GM19238 (cell line): ENCODE results near the gene HEBP2.
"Not testable (repeated sequence)": the region's sequence is repeated elsewhere in the genome, so short reads cannot be mapped to it uniquely, and the experiment has no call there.

Source experiments
- DNase-seq: peaks from one replicate; pipeline ENCODE4 v3.0.0; 2011; ENCODE audit warnings: low spot score; ENCODE audit not compliant: insufficient read length

Gene HEBP2, protein sequence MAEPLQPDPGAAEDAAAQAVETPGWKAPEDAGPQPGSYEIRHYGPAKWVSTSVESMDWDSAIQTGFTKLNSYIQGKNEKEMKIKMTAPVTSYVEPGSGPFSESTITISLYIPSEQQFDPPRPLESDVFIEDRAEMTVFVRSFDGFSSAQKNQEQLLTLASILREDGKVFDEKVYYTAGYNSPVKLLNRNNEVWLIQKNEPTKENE

DNA sequence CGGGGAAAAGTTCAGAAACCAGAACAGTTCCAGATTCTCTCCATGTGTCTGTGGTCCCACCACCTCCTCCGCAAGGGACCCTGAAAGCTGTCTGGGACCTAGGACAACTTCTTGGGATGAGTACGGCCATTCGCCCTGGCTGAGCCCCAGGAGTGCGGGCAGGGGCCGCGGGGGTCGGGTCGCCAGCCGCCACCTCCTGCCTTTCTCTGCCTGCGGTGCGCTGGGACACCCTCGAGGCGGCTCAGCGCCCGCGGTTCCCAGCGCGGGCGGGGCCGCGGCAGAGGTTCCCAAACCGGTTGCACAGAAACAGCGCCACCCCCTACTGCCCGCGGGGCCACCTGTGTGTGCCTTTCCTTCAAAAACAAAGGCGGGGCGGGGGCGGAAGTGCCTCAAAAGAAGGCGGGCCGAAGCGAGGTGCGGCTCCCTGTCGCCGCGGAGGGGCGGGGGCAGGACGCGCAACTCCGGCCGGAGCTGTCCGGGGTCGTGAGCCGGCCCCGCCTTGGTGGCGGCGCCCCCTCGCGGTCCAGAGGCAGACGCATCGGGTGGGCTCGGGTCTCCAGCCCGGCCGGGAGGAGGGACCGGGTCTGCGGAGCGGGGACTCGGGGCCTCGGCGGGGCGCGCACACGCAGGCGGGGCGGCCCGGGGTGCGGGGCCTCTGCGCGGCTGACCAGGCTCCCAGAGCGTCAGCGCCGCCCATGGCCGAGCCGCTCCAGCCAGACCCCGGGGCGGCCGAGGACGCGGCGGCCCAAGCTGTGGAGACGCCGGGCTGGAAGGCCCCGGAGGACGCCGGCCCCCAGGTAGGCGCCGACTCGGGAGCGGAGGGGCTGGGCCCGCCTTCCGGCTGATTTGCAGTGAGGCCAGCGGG lies at the start of gene HEBP2:
Gene HEBP2, plus strand, starts transcription at position 423 of the 865 bp plus-strand sequence. Its CDS starts 273 bp downstream, at position 696.
- DNase-seq, result peak; percentile 76

DNA sequence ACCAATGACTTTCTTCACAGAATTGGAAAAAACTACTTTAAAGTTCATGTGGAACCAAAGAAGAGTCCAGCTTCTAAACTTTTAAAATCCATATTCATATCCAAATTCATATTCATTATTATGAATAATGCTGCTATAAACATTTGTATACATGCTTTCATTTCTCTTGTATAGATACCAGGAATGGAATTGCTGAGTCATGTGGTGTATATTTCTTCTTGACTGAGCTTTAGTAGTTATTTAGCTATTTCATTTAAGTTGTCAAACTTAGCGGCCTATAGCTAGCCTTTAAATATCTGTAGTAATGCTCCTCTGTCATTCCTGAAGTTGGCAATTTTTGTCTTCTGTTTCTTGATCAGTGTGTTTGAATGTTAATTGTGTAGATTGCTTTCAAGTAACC lies 46.1 kb upstream of the HEBP2 start:
- DNase-seq, result no peak

DNA sequence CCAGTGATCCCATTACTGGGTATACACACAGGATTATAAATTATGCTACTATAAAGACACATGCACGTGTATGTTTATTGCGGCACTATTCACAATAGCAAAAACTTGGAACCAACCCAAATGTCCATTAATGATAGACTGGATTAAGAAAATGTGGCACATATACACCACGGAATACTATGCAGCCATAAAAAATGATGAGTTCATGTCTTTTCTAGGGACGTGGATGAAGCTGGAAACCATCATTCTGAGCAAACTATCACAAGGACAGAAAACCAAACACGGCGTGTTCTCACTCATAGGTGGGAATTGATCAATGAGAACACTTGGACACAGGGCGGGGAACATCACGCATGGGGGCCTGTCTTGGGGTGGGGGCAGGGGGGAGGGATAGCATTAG lies 35.3 kb upstream of the HEBP2 start:
- DNase-seq, result not testable (repeated sequence)

DNA sequence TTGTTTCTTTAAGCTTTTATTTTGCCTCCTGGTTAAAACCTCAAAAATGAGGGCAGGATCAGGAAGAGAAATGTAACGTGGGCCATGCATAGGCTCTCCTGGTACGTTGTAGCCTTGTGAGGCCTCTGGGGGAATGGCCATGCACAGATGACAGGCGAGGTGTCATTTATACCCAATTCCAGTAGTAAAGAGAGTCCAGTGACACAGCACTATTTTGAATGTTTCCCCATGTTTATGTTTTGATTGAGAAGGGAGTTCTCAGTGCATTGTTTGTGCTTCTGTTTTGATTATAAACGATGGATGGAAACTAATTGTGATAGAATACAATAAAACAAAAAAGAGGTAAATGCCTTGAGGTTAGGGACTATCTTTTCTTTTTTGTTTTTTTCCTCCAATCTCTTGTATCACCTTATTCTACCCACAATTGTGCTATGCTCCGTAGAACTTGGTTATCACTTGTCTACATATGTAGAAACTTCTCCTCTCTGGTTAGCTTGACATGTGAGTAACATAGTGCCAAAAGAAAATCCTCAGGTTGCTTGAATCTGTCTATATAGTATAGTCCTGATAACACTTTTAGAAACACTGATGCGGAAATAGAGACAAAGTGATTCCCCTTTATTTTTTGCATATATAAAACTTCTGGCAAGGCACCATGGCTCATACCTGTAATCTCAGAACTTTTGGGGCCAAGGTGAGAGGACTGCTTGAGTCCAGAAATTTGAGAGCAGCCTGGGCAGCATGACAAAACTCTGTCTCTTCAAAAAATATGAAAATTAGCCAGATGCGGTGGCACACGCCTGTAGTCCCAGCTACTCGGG lies 33.2 kb upstream of the HEBP2 start:
- no peak for DNase-seq

DNA sequence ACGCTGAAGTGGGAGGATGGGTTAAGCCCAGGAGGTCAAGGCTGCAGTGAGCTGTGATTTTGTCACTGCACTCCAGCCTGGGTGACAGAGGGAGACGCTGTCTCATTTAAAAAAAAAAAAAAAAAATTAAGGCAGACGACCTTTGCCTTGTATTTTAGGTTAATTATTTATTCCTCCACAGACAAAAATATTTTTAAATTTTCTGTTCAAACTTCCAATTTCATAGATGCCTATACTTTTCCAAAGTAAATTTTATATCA lies 32.6 kb upstream of the HEBP2 start:
- no peak for DNase-seq

DNA sequence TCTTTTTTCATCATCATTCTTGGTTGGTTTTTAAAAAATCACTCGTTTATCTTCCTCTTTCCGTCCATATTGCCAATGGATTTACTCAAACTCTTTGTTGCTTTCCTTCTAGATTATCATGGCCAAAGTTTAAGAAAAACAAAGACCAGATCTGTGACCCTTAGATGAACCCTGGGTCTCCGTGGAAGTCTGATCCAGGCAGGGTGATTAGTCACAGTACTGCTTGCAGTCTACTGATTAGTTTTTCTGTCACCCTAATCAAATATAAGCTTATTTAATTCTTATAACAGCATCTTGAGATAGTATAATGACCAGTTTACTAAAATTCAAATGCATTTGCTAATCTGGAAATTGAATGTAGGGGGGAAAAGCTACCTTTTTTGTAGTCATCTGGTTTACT lies 32.3 kb upstream of the HEBP2 start:
- no peak for DNase-seq

DNA sequence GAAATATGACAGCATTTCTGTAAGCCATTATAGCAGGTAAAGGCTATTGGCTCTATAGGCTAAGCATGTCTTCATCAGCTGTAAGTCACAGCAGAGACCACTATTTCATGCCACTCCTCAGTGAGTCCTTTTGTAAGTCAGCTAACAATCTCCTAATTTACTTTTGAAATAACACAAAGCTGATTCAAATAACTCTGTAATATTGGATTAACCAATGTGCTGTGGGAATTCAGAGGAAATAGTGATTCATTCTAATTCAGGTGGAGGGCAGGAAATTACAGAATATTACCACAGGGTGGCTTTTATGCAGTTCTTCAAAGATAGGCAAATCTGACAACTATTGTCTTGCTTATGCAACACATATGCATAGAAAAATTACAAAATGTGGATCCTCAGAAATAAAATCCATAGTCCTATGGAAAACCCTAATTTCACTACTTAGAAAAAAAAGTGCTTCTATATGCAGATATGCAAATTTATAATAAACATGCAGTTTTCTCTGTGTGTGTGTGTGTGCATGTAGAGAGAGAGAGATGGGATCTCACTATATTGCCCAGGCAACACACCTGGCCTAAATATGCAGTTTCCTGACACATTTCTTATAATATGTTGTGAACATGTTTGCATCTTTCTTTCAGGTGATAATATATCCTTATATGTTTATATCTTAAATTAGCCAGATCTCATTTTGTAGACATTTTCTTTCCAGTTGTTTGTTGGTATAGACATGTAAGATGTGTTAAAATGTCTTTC lies 31.1 kb upstream of the HEBP2 start:
- DNase-seq, result no peak

DNA sequence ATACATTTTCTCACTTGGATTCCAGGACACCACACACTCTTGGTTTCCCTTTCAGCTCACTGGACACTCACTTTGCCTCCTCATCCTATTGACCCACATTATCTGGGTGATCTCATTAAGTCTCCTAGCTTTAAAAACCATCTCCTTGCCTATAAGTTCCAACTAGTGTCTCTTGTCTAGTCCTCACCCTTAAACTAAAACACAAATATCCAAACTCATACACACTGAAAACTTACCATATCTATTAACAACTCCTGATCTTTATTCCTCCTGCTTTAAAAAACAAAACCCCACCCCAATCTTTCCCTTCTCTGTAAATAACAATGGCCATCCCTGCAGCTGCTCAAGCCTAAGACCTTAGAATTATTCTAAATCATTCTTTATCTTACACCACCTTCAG lies 29.8 kb upstream of the HEBP2 start:
- no peak for DNase-seq

DNA sequence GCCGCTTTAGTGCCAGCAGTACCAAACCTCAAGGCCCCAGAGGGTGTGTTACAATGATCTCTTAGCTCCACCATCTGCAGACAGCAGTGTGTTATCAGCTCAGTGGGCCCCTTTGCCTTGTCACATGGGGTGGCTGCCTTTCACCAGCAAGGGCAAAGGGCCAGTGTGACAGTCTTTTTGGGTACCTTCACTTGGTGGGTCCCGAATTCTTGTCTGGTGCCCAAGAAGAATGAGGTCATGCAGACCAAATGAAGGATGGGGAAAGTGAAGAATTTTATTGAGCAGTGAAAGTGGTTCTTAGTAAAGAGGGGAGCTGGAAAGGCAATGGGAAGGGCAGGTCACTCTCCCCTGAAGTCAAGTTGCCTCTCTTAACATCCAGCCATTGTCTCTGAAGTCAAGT lies 29.2 kb upstream of the HEBP2 start:
- no peak for DNase-seq

DNA sequence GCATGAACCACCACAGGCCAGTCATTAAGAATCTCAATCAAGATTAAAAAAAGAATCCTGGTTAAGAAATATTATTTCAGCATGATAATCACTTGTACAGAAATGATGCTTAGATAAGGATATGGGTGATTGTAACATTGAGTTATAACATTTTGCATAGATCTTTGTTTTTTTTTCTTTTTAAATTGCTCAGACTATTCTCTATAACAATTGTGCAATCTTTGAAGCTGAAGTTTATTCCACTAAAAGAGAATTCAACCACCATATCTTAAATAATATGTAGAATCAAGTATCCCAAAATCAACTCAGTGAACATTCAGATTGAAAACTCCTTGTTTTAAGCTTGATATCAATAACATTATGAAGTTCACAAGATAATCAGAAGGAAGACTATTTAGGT lies 27.0 kb upstream of the HEBP2 start:
- DNase-seq, result no peak

DNA sequence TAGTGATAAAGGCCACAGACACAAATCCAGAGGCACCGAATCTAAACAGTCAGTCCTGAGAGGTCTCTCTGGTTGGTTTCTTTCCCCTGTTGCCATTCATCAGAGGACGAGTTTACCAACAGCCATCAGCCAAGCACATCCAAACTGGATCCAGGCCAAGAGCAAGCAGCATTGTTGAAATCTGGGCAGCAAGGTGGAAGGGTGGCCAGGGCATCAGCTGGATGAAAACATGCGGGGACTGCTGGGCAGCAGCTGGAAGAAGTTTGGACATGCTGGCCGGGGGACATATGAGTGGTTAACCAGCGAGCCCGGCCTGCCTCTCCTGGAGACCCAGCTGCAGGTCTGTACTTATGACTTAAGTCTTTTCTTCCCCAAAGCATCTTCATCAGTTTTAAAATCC lies 26.2 kb upstream of the HEBP2 start, which contains the start of gene SMIM28:
Gene SMIM28, plus strand, starts transcription at position 62 of the 400 bp plus-strand sequence. Its CDS starts 168 bp downstream, at position 230.
- no peak for DNase-seq

DNA sequence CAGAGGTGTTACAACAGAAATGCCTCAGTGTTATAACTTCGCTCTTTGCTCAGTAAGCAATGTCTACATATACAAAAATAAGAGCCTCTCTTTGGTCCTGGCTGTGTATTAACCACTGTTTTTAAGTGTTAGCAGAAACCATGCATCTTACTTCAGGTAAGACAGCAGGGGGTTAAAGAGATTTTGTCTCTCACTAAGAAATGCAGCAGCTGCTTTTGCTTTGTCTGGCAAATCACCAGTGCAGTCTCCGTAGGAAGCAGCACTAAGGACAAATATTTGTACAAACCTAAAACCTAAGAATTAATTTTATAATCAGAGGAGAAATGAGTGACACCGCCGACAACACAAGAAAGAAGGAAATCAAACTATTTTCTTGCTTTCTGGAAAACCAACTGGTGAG lies 25.6 kb upstream of the HEBP2 start:
- DNase-seq, result no peak

DNA sequence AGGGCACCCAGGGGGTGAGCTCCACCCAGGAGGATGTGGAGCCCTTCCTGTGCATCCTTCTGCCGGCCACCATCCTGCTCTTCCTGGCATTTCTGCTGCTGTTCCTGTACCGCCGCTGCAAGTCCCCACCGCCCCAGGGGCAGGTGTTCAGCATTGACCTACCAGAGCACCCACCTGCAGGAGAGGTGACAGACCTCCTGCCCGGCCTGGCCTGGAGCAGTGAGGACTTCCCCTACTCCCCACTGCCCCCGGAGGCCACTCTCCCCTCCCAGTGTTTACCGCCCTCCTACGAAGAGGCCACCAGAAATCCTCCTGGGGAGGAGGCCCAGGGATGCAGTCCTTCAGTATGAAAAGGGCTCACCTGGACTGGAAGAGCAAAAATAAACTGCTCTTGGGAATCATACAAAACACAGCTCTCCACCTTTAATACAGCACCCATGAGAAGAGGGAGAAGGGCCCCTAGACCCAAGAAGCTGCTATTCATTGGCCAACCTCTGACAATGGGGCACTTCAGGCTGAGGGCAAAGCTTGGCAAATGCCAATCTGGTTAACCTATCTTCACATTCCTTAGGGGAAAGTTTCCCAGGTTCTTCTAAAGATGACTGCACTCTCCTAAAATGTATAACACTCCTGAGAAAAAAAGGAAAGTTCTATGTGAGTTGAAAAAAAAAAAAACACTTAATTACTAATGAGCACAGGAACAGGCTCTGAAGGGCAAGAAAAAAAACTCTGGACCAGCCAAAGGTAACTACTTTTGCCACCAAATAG lies 21.3 kb upstream of the HEBP2 start:
- DNase-seq, result no peak

DNA sequence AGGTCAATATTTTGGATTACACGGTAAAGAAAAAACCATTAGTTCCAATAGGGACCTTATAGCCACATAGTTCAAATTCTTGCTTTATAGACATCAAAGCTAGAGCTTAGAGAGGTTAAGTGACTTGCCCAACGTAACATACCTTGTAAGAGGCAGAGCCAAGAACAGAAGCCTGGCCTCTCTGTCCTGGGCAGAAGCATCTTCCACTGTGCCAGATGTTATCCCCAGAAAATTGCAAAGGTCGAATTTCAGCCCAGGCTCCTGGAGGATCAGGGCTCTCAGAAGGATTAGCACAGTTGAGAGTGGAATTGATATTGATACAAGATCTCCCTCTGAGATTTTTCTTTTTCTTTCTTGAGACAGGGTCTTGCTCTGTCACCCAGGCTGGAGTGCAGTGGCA lies 20.2 kb upstream of the HEBP2 start:
- DNase-seq, result no peak

DNA sequence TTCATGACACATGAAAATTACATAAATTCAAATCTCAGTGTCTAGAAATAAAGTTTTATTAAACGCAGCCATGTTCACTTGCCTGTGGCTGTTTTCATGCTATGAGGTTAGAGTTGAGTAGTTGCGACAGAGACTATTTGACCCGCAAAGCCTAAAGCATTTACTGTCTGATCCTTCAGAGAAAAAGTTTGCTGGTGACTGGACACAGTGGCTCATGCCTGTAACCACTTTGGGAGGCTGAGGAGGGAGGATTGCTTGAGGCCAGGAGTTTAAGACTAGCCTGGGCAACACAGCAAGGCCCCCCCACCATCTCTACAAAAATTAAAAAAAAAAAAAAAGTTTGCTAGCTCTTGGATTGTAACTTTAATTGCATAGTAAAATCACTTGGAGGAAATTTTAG lies 17.1 kb upstream of the HEBP2 start:
- no peak for DNase-seq

DNA sequence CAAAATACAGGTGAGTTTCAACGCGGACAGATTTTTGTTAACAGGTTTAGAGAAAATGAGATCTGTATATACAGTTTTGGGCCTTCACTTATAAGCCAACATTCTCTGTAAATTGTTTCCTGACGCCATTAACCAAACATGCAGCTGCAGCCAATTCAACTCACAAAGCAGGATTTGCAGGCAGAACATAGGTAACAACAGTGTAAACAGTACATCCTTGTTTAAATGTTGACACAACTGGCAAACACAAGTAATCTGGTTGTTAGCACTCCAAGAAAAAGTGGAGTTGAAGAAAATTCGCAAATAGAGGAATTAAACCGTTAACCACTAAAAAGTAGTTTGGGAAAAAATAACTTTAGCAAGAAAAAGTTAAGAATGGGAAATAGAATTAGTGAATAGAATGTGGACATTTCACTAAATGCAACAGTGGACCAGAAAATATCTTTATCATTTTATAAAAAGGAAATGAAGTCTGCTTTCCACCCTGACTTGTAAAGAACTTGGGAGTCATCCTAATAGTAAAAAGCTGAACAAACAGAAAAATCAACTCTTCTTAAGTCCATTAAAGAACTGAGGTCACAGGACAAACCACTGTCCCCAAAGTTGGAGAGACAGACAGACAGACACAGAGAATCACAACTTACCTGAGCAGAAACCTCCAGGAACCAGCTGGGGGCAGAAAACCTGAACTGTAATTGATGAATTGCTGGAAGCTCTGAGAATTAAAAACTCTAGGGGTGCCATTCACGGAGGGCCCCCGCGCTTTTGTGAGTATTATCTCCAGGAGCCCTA lies 16.2 kb upstream of the HEBP2 start:
- DNase-seq, result no peak

DNA sequence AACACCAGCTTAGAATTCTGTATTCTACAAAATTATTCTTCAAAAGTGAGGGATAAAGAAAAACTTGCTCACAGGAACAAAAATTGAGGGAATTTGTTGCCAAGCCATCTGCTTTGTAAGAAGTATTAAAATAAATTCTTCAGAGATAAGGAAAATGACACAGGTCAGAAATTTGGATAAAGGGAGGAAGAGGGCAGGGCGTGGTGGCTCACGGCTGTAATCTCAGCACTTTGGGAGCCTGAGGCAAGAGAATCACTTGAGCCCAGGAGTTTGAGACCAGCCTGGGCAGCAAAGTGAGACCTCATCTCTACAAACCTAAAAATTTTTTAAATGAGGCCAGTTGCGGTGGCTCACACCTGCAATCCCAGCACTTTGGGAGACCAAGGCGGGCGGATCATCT lies 14.5 kb upstream of the HEBP2 start:
- DNase-seq, result no peak

DNA sequence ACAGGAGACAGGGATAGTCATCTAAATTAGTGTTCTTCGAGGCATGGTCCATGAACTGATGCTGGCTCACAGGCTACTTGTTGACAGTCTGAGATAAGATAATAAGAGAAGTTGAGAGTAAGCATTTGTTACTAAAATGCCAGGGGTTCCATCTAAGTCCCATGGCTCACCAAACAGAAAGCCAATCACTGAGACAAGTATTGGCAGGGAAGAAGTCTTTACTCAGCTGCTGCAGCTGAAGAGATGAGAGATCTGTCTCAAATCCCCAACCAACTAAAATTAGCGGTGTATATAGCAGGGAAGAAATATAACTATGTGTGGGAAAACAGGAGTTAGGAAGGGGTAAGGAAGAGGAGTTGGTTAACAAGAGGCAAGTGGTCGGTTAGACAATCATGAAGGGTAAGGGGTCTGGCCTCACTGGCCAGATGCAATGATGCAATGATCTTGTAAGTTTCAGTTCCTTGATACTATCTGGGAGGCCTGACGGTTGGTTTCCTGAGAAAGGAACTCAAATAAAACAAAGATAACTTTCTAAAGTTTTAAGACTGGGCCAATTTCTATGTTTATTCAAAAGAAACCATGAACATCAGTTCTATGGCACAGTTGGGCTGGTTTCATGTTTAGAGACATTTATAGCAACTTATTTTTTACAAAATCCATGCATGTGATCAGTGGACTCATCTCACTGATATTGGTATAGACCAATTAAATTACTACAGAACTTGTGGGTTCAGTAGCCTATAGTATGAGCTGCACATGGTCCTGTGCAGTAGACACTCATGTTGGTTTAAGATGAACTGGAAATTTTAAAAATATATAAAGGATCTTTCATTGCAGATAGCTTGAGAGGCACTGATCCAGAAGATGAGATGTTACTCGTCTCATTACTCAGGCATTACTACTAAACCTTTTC lies 9.9 kb upstream of the HEBP2 start:
- no peak for DNase-seq

DNA sequence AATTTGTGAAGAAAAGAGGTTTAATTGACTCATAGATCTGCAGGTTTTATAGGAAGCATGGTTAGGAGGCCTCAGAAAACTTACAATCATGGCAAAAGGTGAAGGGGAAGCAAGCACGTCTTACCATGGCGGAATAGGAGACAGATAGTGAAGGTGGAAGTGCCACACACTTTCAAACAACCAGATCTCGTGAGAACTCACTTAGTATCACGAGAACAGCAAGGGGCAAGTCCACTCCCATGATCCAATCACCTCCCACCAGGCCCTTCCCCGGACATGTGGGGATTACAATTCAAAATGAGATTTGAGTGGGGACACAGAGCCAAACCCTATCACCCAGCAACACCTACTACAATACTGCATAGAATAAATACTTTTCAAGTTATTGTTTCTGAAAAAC lies 7.3 kb upstream of the HEBP2 start:
- DNase-seq, result no peak
